GM12878 (cell line): ENCODE data around the gene PLK2. TPM values are rescaled to one million over a fixed set of nuclear protein-coding genes. Genes with fewer than 3 reads are reported as not detected.

Source experiments
- ATAC-seq: fragments of 200-7000 bp; cut with Tn5 transposase; 3 replicates; pipeline ENCODE4 v1.9.1; 2020; ENCODE audit warnings: mild to moderate bottlenecking, moderate library complexity
- BruUV-seq: library from RNA; stranded (reverse); fragments of 400-500 nt; replicated peaks from 2 replicates; lab custom pipeline; 2021; lab: Mats Ljungman, UMichigan
- CTCF ChIA-PET: fragments of 300-600 bp; sonication (Branson Sonifier 250); formaldehyde crosslinking; extraction: SDS; loops from one replicate; lab custom pipeline; 2021; ENCODE audit warnings: inconsistent platforms; lab: Yijun Ruan, JAX
- POLR2A ChIA-PET: fragments of 350-600 bp; formaldehyde crosslinking; extraction: SDS; loops from one replicate; lab custom pipeline; 2021; ENCODE audit warnings: inconsistent platforms; lab: Charles Lee
- RAD21 ChIA-PET: fragments of 300-600 bp; sonication (Branson Sonifier 250); formaldehyde crosslinking; loops from one replicate; lab custom pipeline; 2023; ENCODE audit warnings: antibody characterized with exemption; ENCODE audit not compliant: unreplicated experiment; lab: Charles Lee
- SMC1A ChIA-PET: fragments of 300-600 bp; sonication (Branson Sonifier 250); formaldehyde crosslinking; loops from one replicate; lab custom pipeline; 2023; ENCODE audit not compliant: unreplicated experiment, uncharacterized antibody; lab: Charles Lee
- DNase-seq: peaks from one replicate; pipeline ENCODE4 v3.0.0-alpha.2; 2011; ENCODE audit warnings: low read depth, low spot score
- FAIRE-seq: peaks from 3 replicates; lab custom pipeline; 2011; peaks lifted over from hg19 to GRCh38; lab: Jason Lieb, UNC
- H2AFZ ChIP-seq: 2 replicates; pipeline ENCODE4 v1.6.0; 2011; ENCODE audit warnings: low read depth, low read length, control low read depth; ENCODE audit not compliant: control insufficient read depth
- H3K27ac ChIP-seq: 2 replicates; pipeline ENCODE4 v1.5.1; 2011; ENCODE audit warnings: control low read depth; ENCODE audit not compliant: control insufficient read depth, insufficient read depth
- H3K27me3 ChIP-seq, 2 experiments: replicated peaks in 1 of 2; 2 replicates each; pipeline versions ENCODE4 v1.6.0 to v1.6.1; 2011; ENCODE audit warnings: low read length in 1 of 2; ENCODE audit not compliant: control insufficient read depth in 2 of 2, insufficient read depth in 2 of 2
- H3K36me3 ChIP-seq, 2 experiments: 2 replicates each; pipeline ENCODE4 v1.5.1; 2011; ENCODE audit warnings: low read length in 1 of 2; ENCODE audit not compliant: control insufficient read depth in 2 of 2, insufficient read depth in 2 of 2
- H3K4me1 ChIP-seq: 2 replicates; pipeline ENCODE4 v1.6.1; 2011; ENCODE audit warnings: mild to moderate bottlenecking, low read length, moderate library complexity, mixed read lengths; ENCODE audit not compliant: control insufficient read depth, insufficient read depth
- H3K4me2 ChIP-seq: 2 replicates; pipeline ENCODE4 v1.6.0; 2011; ENCODE audit warnings: control low read depth; ENCODE audit not compliant: control insufficient read depth, insufficient read depth
- H3K4me3 ChIP-seq: fragments of 200-600 bp; sonication (generic); 2 replicates; pipeline ENCODE4 v1.5.1; 2016
- H3K79me2 ChIP-seq: 2 replicates; pipeline ENCODE4 v1.6.0; 2011; ENCODE audit warnings: low read length; ENCODE audit not compliant: control insufficient read depth, insufficient read depth
- H3K9ac ChIP-seq: 2 replicates; pipeline ENCODE4 v1.8.0; 2011; ENCODE audit warnings: low read length, control low read depth, mixed read lengths; ENCODE audit not compliant: control insufficient read depth, insufficient read depth
- H3K9me3 ChIP-seq: replicated peaks from 3 replicates; pipeline ENCODE4 v1.5.1; 2011; ENCODE audit warnings: mild to moderate bottlenecking, low read length; ENCODE audit not compliant: control insufficient read depth, insufficient read depth
- H4K20me1 ChIP-seq: 2 replicates; pipeline ENCODE4 v1.6.0; 2011; ENCODE audit not compliant: control insufficient read depth, insufficient read depth
- CBX5 ChIP-seq: sonication (generic); IDR thresholded peaks from 2 replicates; pipeline ENCODE4 v1.6.1; 2016; ENCODE audit warnings: low read depth, moderate library complexity, mild to moderate bottlenecking, inconsistent platforms
- CHD4 ChIP-seq: fragments of 200-600 bp; sonication (generic); IDR thresholded peaks from 2 replicates; pipeline ENCODE4 v1.6.1; 2016; ENCODE audit warnings: mild to moderate bottlenecking
- IKZF2 ChIP-seq, 2 experiments: fragments of 450-650 bp; IDR thresholded peaks; 2 replicates each; pipeline ENCODE4 v1.6.1; 2017; ENCODE audit warnings: mild to moderate bottlenecking in 2 of 2, moderate library complexity in 2 of 2
- JUND ChIP-seq: IDR thresholded peaks from 2 replicates; pipeline ENCODE4 v1.6.1; 2012; ENCODE audit warnings: low read depth, mild to moderate bottlenecking, low read length, improper control_type of control experiment, moderate library complexity
- MEF2A ChIP-seq: IDR thresholded peaks from 2 replicates; pipeline ENCODE4 v1.6.1; 2011; ENCODE audit warnings: low read depth, mild to moderate bottlenecking, low read length, moderate library complexity; ENCODE audit not compliant: insufficient read depth
- MYB ChIP-seq: fragments of 150-350 bp; IDR thresholded peaks from 2 replicates; pipeline ENCODE4 v1.6.1; 2014; ENCODE audit warnings: mild to moderate bottlenecking, low read depth, low read length, borderline replicate concordance
- PKNOX1 ChIP-seq: fragments of 450-650 bp; IDR thresholded peaks from 2 replicates; pipeline ENCODE4 v1.6.1; 2016; ENCODE audit warnings: mild to moderate bottlenecking
- SPI1 ChIP-seq: IDR thresholded peaks from 2 replicates; pipeline ENCODE4 v1.6.1; 2011; ENCODE audit warnings: low read depth, mild to moderate bottlenecking, low read length, moderate library complexity, borderline replicate concordance; ENCODE audit not compliant: insufficient read depth
- ZNF24 ChIP-seq: fragments of 450-650 bp; IDR thresholded peaks from 2 replicates; pipeline ENCODE4 v1.6.1; 2017; ENCODE audit warnings: antibody characterized with exemption, mild to moderate bottlenecking
- WGBS: methylation state at CpG from one replicate; pipeline ENCODE4 v1.1.6; 2016; ENCODE audit warnings: low lambda C conversion rate; ENCODE audit not compliant: insufficient replicate concordance, insufficient coverage; ENCODE audit errors: missing lambda C conversion rate; 5-methylcytosine and 5-hydroxymethylcytosine counted together
- in situ Hi-C: fragments of 300-500 bp; cut with MboI; formaldehyde crosslinking; loops from 9 replicates; pipeline ENCODE4 v1.14.3; 2018; ENCODE audit warnings: mixed read lengths
- intact Hi-C: fragments of 100-400 bp; cut with micrococcal nuclease; formaldehyde crosslinking; loops from one replicate; pipeline ENCODE4 v1.14.2; 2022; ENCODE audit not compliant: unreplicated experiment
- polyA plus RNA-seq, 11 experiments: library from polyadenylated mRNA; depleted of rRNA in 4 of 11; unstranded in 6 of 11; stranded (reverse) in 5 of 11; fragments of >200 nt; fragmentation: Nextera tagmentation in 4 of 11; fragmentation: Illumina TruSeq in 1 of 11; extraction: Ambion mirVana in 4 of 11; extraction: Trizol in 1 of 11; gene quantifications; 1 replicate in 1 of 11; 2 replicates in 10 of 11; pipeline versions ENCODE4 v1.2.1 to v1.2.3, GENCODE V29; 2011 to 2016; ENCODE audit warnings: inconsistent platforms in 2 of 11, missing spikeins in 2 of 11, low read depth in 1 of 11
- total RNA-seq, 4 experiments: library from RNA; depleted of rRNA in 3 of 4; stranded (reverse); fragments of >200 nt in 3 of 4; fragmentation: Illumina TruSeq in 1 of 4; extraction: Trizol in 1 of 4; gene quantifications; 2 replicates each; pipeline versions ENCODE4 v1.2.1 to v1.2.3, GENCODE V29; 2013 to 2021
- TF ChIP-seq, protein P1 (sequence below): IDR thresholded peaks from 2 replicates; pipeline ENCODE4 v1.6.1; 2011; ENCODE audit warnings: low read depth, mild to moderate bottlenecking, low read length, moderate library complexity, borderline replicate concordance; ENCODE audit errors: extremely low read depth
- TF ChIP-seq, protein P2 (sequence below): IDR thresholded peaks from 2 replicates; pipeline ENCODE4 v1.6.1; 2011; ENCODE audit warnings: borderline replicate concordance, low read depth, mild to moderate bottlenecking, moderate library complexity, low read length; ENCODE audit not compliant: insufficient read depth, poor library complexity, severe bottlenecking

The PLK2 gene
- total and polyA plus RNA-seq, 10 of the 15 experiments (the other 5 are each of a cell fraction or from before 2014, with no cell fraction given) = 0.07 to 3.9 (median 0.52) TPM

DNA sequence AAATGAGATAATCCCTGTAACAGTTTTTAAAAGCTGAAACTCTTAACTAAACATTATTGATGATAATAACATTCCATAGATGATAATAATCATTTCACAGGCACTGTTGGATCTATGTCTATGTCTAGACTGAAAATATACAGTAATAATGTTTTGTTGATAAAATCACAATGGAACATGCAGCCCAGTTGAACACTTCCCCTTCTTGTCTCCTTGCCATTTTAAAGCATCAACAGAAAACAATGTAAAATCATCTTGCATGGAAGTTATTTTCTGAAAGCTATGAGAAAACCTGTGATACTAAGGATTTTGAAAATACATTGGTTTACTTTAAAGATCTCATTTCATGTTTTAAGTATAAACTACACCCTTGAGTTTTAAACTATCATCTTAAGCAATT, 33.3 kb upstream of the PLK2 start:
- ChIA-PET RAD21 (no interaction called here), CTCF (interaction anchor here (1.4 to 3.0 kb wide), 2 partner anchors 32 to 357 kb away, joined by 4 to 7 read pairs; no protein-coding TSS in a partner anchor)
- no peaks in the 10 kb centered on the region for H3K9me3 ChIP-seq
- no peak overlapping the region for H3K9ac ChIP-seq
- H3K36me3 ChIP-seq = no peaks in the 10 kb centered on the region
- no peak overlapping the region for H2AFZ ChIP-seq
- no peak overlapping the region for H3K27ac ChIP-seq
- no peak for FAIRE-seq
- ATAC-seq = no peak
- DNase-seq = no peak
- H3K4me3 ChIP-seq = no peak overlapping the region
- no TSS peak for BruUV-seq
- in situ Hi-C loops = no loop called here
- H3K27me3 ChIP-seq = no peaks in the 10 kb centered on the region; a peak in 2 of 4 replicates
- no peak for TF ChIP-seq MYB
- TF ChIP-seq CHD4 = no peak
- no peak for TF ChIP-seq CBX5
- TF ChIP-seq, all 136 proteins: peak for 0
- Histone ChIP-seq H4K20me1 (no peaks in the 10 kb centered on the region), H3K4me1 (no peaks in the 10 kb centered on the region), H3K4me2 (no peak overlapping the region), H3K79me2 (no peaks in the 10 kb centered on the region)
- intact Hi-C loops = no loop called here
- POLR2A ChIA-PET = no interaction called here
- SMC1A ChIA-PET = interaction anchor here (1.0 to 2.5 kb wide), 3 partner anchors 10 to 309 kb away, joined by 3 to 10 read pairs (median 4); no protein-coding TSS in a partner anchor

DNA sequence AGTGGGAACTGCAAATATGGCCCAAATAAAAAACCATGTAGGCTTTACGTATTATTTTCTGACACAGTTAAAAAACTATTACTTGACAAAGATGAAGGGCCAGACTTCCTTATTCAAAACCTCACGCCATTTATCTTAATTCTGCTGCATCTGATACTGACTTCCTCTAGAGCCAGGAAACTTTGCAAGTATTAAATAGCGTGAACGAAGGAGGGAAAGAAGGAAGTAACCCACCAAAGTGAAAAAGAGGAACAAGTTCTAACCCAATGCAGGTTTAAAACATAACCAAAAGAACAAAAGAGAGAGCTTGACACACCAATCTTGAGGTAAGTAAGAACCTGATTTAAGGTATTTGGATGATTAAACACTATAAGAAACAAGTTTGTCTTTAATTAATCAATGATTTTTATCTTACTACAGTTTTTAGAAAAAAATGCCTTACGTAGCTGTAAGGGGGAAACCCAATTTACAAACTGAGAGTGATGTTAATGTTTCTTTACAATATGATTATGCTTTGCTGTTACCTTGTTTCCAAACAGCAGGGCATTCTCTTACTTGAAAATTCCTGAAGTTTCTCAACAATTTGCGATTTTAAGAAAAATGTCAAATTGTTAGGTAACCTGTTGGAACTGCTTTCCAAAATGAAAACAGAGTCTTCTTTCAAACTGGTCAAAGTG, 31.5 kb upstream of the PLK2 start, which contains the start of gene GAPT:
Gene GAPT (plus strand): TSS at position 220 of the 677 bp plus-strand sequence. CDS start 3,102 bp downstream, outside the sequence.
- H3K79me2 ChIP-seq = no peaks in the 10 kb centered on the region
- RAD21 ChIA-PET = no interaction called here
- POLR2A ChIA-PET = no interaction called here
- H3K4me3 ChIP-seq = no peak within 1 kb of the TSS
- H3K9ac ChIP-seq = no peak within 1 kb of the TSS
- H3K4me2 ChIP-seq = no peak within 1 kb of the TSS; the same call in 1 of the 2 replicates
- peak; percentile 84 for FAIRE-seq
- SMC1A ChIA-PET = interaction anchor here (2.5 kb wide), 1 partner anchor 14 kb away, joined by 10 read pairs; no protein-coding TSS in a partner anchor
- BruUV-seq = no TSS peak
- peak; percentile 80 for ATAC-seq
- no peak within 1 kb of the TSS for H2AFZ ChIP-seq
- DNase-seq = peak; percentile 9
- no peaks in the 10 kb centered on the region for H3K9me3 ChIP-seq
- H3K27ac ChIP-seq = no peak within 1 kb of the TSS
- H4K20me1 ChIP-seq = no peaks in the 10 kb centered on the region
- H3K27me3 ChIP-seq = no peaks in the 10 kb centered on the region; a peak in 1 of 4 replicates
- intact Hi-C loops (no loop called here), in situ Hi-C loops (no loop called here)
- TF ChIP-seq CBX5 (no peak), PKNOX1 (no peak), MEF2A (no peak), IKZF2 (IDR thresholded peaks at IDR 0.05) (0 out of 4 replicates have a peak, but pooled peaks have one; percentile 16 to 27), JUND (no peak), SPI1 (peak; percentile 32; the same call in 1 of the 2 replicates), ZNF24 (no peak)
- TF ChIP-seq, protein P1, sequence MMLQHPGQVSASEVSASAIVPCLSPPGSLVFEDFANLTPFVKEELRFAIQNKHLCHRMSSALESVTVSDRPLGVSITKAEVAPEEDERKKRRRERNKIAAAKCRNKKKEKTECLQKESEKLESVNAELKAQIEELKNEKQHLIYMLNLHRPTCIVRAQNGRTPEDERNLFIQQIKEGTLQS = no peak
- TF ChIP-seq, protein P2, sequence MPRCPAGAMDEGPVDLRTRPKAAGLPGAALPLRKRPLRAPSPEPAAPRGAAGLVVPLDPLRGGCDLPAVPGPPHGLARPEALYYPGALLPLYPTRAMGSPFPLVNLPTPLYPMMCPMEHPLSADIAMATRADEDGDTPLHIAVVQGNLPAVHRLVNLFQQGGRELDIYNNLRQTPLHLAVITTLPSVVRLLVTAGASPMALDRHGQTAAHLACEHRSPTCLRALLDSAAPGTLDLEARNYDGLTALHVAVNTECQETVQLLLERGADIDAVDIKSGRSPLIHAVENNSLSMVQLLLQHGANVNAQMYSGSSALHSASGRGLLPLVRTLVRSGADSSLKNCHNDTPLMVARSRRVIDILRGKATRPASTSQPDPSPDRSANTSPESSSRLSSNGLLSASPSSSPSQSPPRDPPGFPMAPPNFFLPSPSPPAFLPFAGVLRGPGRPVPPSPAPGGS = no peak
- H3K36me3 ChIP-seq = no peaks in the 10 kb centered on the region
- CTCF ChIA-PET = no interaction called here
- no peaks in the 10 kb centered on the region for H3K4me1 ChIP-seq
- 8% methylated on average over 6 of the region's 6 CpGs for WGBS
